GM12872 (cell line): ENCODE data around the gene GSX2.

Source experiments
- CTCF ChIP-seq: IDR thresholded peaks from 3 replicates; pipeline ENCODE4 v1.5.1; 2011; ENCODE audit warnings: low read depth, mild to moderate bottlenecking, low read length, moderate library complexity; ENCODE audit not compliant: insufficient read depth

The GSX2 gene

GRCh38 chr4:54107951-54108748 lies 8.2 kb downstream of the GSX2 start:
- no peak for TF ChIP-seq CTCF

DNA sequence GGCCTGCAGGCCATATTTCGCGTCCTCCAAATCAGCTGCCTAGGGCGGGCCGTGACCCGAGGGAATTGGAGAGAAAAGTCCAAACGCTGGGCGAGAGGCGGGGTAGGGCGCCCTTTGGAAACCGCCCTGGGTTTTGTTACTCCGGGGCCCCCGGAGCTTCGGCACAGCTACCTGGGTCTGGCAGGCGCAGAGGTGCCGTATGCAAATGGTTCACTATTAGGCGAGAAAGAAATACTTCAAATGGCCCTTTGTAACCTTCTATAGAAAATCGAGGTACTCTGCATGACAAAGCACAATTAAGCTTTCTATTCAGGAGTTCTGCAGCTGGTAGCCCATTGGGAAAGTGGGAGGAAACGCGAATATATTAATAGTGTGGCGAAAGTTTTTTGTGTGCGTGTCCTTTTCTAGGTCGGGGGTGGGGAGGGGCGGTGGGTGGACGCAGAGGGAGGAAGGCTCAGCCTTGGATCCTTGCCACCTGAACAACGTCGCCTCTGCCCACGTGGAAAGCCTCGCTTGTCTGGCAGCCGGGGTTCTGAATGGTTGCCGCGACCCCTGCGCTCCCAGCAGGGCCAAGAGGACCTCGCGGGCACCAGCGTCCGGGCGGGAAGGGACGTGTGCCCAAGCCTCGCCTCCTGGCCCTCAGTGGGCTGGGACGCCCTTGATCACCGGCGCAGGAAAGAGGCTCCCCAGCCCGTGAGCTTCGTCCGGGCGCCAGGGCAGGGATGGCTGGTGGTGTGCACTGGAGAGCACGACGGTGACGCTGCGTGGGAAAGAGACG lies 9.5 kb downstream of the GSX2 start:
- TF ChIP-seq CTCF: no peak

- TF ChIP-seq CTCF: no peak
Measured at GRCh38 chr4:54110019-54110416, 10.1 kb downstream of the GSX2 start.

- no peak for TF ChIP-seq CTCF
Measured at GRCh38 chr4:54118850-54119589, 19.1 kb downstream of the GSX2 start.

- TF ChIP-seq CTCF: no peak
Measured at GRCh38 chr4:54120518-54120917, 20.6 kb downstream of the GSX2 start.

- TF ChIP-seq CTCF: no peak
Measured at GRCh38 chr4:54127660-54128059, 27.7 kb downstream of the GSX2 start.

- TF ChIP-seq CTCF: no peak
Measured at GRCh38 chr4:54139332-54139731, 39.4 kb downstream of the GSX2 start.
